ENCODE results near the gene TSACC.
A peak's percentile ranks its signal among the peaks of the same experiment; 100 is the strongest.

TSACC gene

DNA sequence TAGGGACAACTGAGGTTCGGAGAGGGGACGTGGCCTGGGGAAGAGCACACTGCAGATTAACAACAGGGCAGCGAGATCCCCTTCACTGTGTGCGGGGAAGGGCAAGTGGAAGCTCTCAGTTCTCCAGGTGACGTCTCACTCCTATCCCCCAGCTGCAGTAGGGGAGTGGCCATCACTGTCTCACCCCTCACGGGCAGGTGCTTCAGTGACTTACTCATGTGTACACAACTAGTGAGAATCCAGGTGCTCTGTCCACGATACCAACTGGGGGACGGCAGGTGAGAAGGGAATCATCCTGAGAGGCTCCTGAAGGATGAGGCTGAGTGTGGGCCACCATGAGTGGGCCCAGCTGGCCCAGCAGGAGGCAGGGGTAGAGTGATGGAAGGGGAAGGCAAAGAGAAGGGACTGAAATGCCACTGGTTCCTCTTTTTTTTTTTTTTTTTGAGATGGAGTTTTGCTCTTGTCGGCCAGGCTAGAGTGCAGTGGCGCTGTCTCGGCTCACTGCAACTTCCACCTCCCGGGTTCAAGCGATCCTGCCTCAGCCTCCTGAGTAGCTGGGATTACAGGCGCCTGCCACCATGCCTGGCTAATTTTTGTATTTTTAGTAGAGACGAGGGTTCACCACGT is 56.6 kb downstream of the TSACC start:
- peak; percentile 24 for DNase-seq
